SK-N-SH (cell line): Measurements from ENCODE around the gene ADAMTSL1. TPM values are rescaled to one million over a fixed set of nuclear protein-coding genes. Genes with fewer than 3 reads are reported as not detected.

Source experiments
- CTCF ChIA-PET: fragments of 300-600, 350-600 bp; formaldehyde crosslinking; extraction: SDS; loops from one replicate; lab custom pipeline; 2021; lab: Yijun Ruan, JAX
- POLR2A ChIA-PET: fragments of 350-600 bp; sonication (Branson Sonifier 250); formaldehyde crosslinking; extraction: SDS; loops from one replicate; lab custom pipeline; 2020; ENCODE audit warnings: antibody characterized with exemption, inconsistent platforms; lab: Yijun Ruan, JAX
- DNase-seq: peaks from one replicate; pipeline ENCODE4 v3.0.0; 2012
- H2AFZ ChIP-seq: fragments of 200-600 bp; sonication (generic); 2 replicates; pipeline ENCODE4 v1.8.1; 2016; ENCODE audit warnings: antibody characterized with exemption, mild to moderate bottlenecking, low read depth
- H3F3A ChIP-seq: fragments of 200-600 bp; sonication (generic); replicated peaks from 2 replicates; pipeline ENCODE3; 2016; ENCODE audit warnings: antibody characterized with exemption, mild to moderate bottlenecking; ENCODE audit not compliant: insufficient read depth
- H3K27ac ChIP-seq, 2 experiments: fragments of 200-500 bp in 1 of 2; fragments of 200-600 bp in 1 of 2; sonication (Bioruptor generic) in 1 of 2; sonication (generic), shearing (Covaris generic) in 1 of 2; 2 replicates each; pipeline versions ENCODE4 v1.5.1 to v1.6.1; 2014 to 2016; ENCODE audit warnings: low read depth in 2 of 2, inconsistent platforms in 1 of 2, low read length in 1 of 2, mild to moderate bottlenecking in 1 of 2, mixed read lengths in 1 of 2
- H3K27me3 ChIP-seq: fragments of 200-600 bp; sonication (generic), shearing (Covaris generic); 2 replicates; pipeline ENCODE4 v1.6.1; 2016; ENCODE audit warnings: mixed run types; ENCODE audit not compliant: insufficient read depth
- H3K36me3 ChIP-seq, 2 experiments: fragments of 200-500 bp in 1 of 2; fragments of 200-600 bp in 1 of 2; sonication (Bioruptor generic) in 1 of 2; sonication (generic) in 1 of 2; replicated peaks in 1 of 2; 2 replicates each; pipeline versions ENCODE3 to v1.5.1; 2014 to 2016; ENCODE audit warnings: low read length in 1 of 2, mild to moderate bottlenecking in 1 of 2; ENCODE audit not compliant: insufficient read depth in 2 of 2, control insufficient read depth in 1 of 2
- H3K4me1 ChIP-seq, 2 experiments: fragments of 200-500 bp in 1 of 2; fragments of 200-600 bp in 1 of 2; sonication (Bioruptor generic) in 1 of 2; sonication (generic), shearing (Covaris generic) in 1 of 2; 2 replicates each; pipeline versions ENCODE4 v1.5.1 to v1.6.1; 2014 to 2016; ENCODE audit warnings: low read depth in 1 of 2, low read length in 1 of 2, mixed run types in 1 of 2; ENCODE audit not compliant: insufficient read depth in 2 of 2, control insufficient read depth in 1 of 2
- H3K4me2 ChIP-seq: fragments of 200-600 bp; sonication (generic), shearing (Covaris generic); 2 replicates; pipeline ENCODE4 v1.6.1; 2017; ENCODE audit warnings: mixed run types
- H3K4me3 ChIP-seq, 2 experiments: fragments of 200-500 bp in 1 of 2; fragments of 200-600 bp in 1 of 2; sonication (Bioruptor generic) in 1 of 2; sonication (generic), shearing (Covaris generic) in 1 of 2; 2 replicates each; pipeline versions ENCODE4 v1.5.1 to v1.8.1; 2014 to 2016; ENCODE audit warnings: low read depth in 2 of 2, inconsistent platforms in 1 of 2, low read length in 1 of 2, mild to moderate bottlenecking in 1 of 2, mixed read lengths in 1 of 2, moderate library complexity in 1 of 2
- H3K79me2 ChIP-seq: fragments of 200-600 bp; sonication (generic); 2 replicates; pipeline ENCODE4 v1.8.1; 2017; ENCODE audit warnings: mild to moderate bottlenecking; ENCODE audit not compliant: insufficient read depth
- H3K9ac ChIP-seq: fragments of 200-600 bp; sonication (generic); 2 replicates; pipeline ENCODE4 v1.6.1; 2017; ENCODE audit warnings: mixed run types
- H3K9me2 ChIP-seq: fragments of 200-600 bp; sonication (generic); 2 replicates; pipeline ENCODE4 v1.6.1; 2017; ENCODE audit warnings: mixed run types
- H3K9me3 ChIP-seq: fragments of 200-600 bp; sonication (generic); 2 replicates; pipeline ENCODE4 v1.6.1; 2017; ENCODE audit warnings: mixed run types, mild to moderate bottlenecking, moderate library complexity
- H4K20me1 ChIP-seq: fragments of 200-600 bp; sonication (generic); 2 replicates; pipeline ENCODE4 v1.6.1; 2017; ENCODE audit warnings: mild to moderate bottlenecking, mixed run types; ENCODE audit not compliant: insufficient read depth
- CHD2 ChIP-seq: fragments of 150-350 bp; IDR thresholded peaks from 2 replicates; pipeline ENCODE4 v1.6.1; 2018; ENCODE audit warnings: low read length; ENCODE audit not compliant: partially characterized antibody
- ELF1 ChIP-seq: IDR thresholded peaks from 2 replicates; pipeline ENCODE4 v1.4.0; 2012
- EP300 ChIP-seq, 2 experiments: IDR thresholded peaks; 2 replicates each; pipeline versions ENCODE4 v1.4.0 to v1.6.1; 2012; ENCODE audit warnings: borderline replicate concordance in 1 of 2, low read depth in 1 of 2, low read length in 1 of 2
- EZH2phosphoT487 ChIP-seq: fragments of 200-600 bp; sonication (generic); IDR thresholded peaks from 2 replicates; pipeline ENCODE4 v1.6.1; 2017; ENCODE audit warnings: low read depth, mixed run types, mild to moderate bottlenecking, antibody characterized with exemption, moderate library complexity, borderline replicate concordance
- FOSL2 ChIP-seq: IDR thresholded peaks from 2 replicates; pipeline ENCODE4 v1.4.0; 2012; ENCODE audit warnings: low read depth, mild to moderate bottlenecking, moderate library complexity, borderline replicate concordance
- FOXJ3 ChIP-seq: sonication (generic); formaldehyde crosslinking; IDR thresholded peaks from 2 replicates; pipeline ENCODE4 v1.5.1; 2020; ENCODE audit warnings: mild to moderate bottlenecking, missing genetic modification reagents
- GABPA ChIP-seq: IDR thresholded peaks from 2 replicates; pipeline ENCODE4 v1.4.0; 2012; ENCODE audit warnings: low read depth, mild to moderate bottlenecking
- JUND ChIP-seq: IDR thresholded peaks from 2 replicates; pipeline ENCODE4 v1.4.0; 2012
- MAX ChIP-seq: IDR thresholded peaks from 2 replicates; pipeline ENCODE4 v1.4.0; 2012; ENCODE audit warnings: low read depth
- MEF2A ChIP-seq: IDR thresholded peaks from 2 replicates; pipeline ENCODE4 v1.4.0; 2012; ENCODE audit warnings: low read depth, borderline replicate concordance
- MXI1 ChIP-seq: IDR thresholded peaks from 2 replicates; pipeline ENCODE4 v1.6.1; 2012; ENCODE audit warnings: mild to moderate bottlenecking, low read depth, low read length, improper control_type of control experiment
- NFIC ChIP-seq: IDR thresholded peaks from 2 replicates; pipeline ENCODE4 v1.4.0; 2012; ENCODE audit warnings: borderline replicate concordance
- PBX3 ChIP-seq: IDR thresholded peaks from 2 replicates; pipeline ENCODE4; 2012
- RAD21 ChIP-seq: IDR thresholded peaks from 2 replicates; pipeline ENCODE4 v1.6.1; 2012; ENCODE audit warnings: mild to moderate bottlenecking, low read length
- RCOR1 ChIP-seq: fragments of 150-350 bp; IDR thresholded peaks from 2 replicates; pipeline ENCODE4 v1.6.1; 2017; ENCODE audit warnings: antibody characterized with exemption, low read length
- RXRA ChIP-seq: IDR thresholded peaks from 2 replicates; pipeline ENCODE4 v1.4.0; 2012; ENCODE audit warnings: low read depth, mild to moderate bottlenecking, borderline replicate concordance
- SIN3A ChIP-seq: IDR thresholded peaks from 2 replicates; pipeline ENCODE4 v1.6.1; 2012; ENCODE audit warnings: low read depth, mild to moderate bottlenecking, low read length, moderate library complexity, borderline replicate concordance
- TCF12 ChIP-seq: IDR thresholded peaks from 2 replicates; pipeline ENCODE4 v1.4.0; 2012
- WGBS: methylation state at CpG from one replicate; pipeline ENCODE4 v1.1.6; 2017; ENCODE audit warnings: low lambda C conversion rate; 5-methylcytosine and 5-hydroxymethylcytosine counted together
- polyA plus RNA-seq, 3 experiments: library from polyadenylated mRNA; depleted of rRNA; stranded (reverse); fragments of >200 nt; gene quantifications; 2 replicates each; pipeline ENCODE4 v1.2.3, GENCODE V29; 2012
- TF ChIP-seq, protein P1 (sequence below): fragments of 150-350 bp; IDR thresholded peaks from 2 replicates; pipeline ENCODE4 v1.6.1; 2017; ENCODE audit warnings: antibody characterized with exemption, low read length, low read depth, borderline replicate concordance
- TF ChIP-seq, protein P2 (sequence below): fragments of 150-350 bp; IDR thresholded peaks from 2 replicates; pipeline ENCODE4 v1.6.1; 2016; ENCODE audit warnings: mild to moderate bottlenecking, low read depth, low read length
- TF ChIP-seq, protein P3 (sequence below): IDR thresholded peaks from 2 replicates; pipeline ENCODE4 v1.4.0; 2012; ENCODE audit warnings: low read depth, borderline replicate concordance

The ADAMTSL1 gene
- polyA plus RNA-seq, 1 of the 3 experiments (the other 2 are of a cell fraction), result 114 TPM

- TF ChIP-seq, protein P1, sequence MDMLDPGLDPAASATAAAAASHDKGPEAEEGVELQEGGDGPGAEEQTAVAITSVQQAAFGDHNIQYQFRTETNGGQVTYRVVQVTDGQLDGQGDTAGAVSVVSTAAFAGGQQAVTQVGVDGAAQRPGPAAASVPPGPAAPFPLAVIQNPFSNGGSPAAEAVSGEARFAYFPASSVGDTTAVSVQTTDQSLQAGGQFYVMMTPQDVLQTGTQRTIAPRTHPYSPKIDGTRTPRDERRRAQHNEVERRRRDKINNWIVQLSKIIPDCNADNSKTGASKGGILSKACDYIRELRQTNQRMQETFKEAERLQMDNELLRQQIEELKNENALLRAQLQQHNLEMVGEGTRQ, result no peak
- TF ChIP-seq MEF2A, result no peak
- TF ChIP-seq, all 33 proteins: peak for 0
Measured at GRCh38 chr9:18730241-18730640, 256.3 kb downstream of the ADAMTSL1 start (continued).

DNA sequence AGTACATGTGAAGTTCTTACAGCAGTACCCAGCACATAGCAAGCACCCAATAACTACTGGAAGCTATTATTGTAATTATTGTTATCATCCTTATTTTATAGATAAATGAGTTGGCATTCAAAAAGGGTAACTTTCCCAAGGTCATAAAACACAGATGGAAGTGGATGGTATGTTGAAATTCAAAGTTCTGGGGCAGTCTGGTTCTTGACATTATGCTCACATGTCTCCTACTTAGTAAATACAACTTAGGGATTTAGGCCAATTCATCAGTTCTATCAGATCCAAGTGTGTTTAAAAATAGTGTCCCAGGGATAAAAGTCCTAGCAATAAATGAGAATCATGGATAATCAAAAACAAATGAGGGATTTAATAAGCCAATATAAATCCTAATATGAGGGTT, 265.2 kb downstream of the ADAMTSL1 start:
- no peaks in the 10 kb centered on the region for H3K9me3 ChIP-seq
- CTCF ChIA-PET, result interaction anchor here (0.8 to 1.1 kb wide), 3 partner anchors 12 to 26 kb away, joined by 3 read pairs; no protein-coding TSS in a partner anchor
- no peaks in the 10 kb centered on the region for H4K20me1 ChIP-seq
- TF ChIP-seq RAD21, result no peak
- TF ChIP-seq MXI1, result no peak
- no peak for TF ChIP-seq NFIC
- no peak for TF ChIP-seq JUND
- TF ChIP-seq GABPA, result no peak
- TF ChIP-seq, protein P2, sequence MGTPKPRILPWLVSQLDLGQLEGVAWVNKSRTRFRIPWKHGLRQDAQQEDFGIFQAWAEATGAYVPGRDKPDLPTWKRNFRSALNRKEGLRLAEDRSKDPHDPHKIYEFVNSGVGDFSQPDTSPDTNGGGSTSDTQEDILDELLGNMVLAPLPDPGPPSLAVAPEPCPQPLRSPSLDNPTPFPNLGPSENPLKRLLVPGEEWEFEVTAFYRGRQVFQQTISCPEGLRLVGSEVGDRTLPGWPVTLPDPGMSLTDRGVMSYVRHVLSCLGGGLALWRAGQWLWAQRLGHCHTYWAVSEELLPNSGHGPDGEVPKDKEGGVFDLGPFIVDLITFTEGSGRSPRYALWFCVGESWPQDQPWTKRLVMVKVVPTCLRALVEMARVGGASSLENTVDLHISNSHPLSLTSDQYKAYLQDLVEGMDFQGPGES, result no peak
- no peak for TF ChIP-seq TCF12
- no peak for TF ChIP-seq FOXJ3 (CRISPR knock-in tag)
- TF ChIP-seq RXRA, result no peak
- TF ChIP-seq MAX, result no peak
- no peak for TF ChIP-seq ELF1
- TF ChIP-seq FOSL2, result no peak
- no peak for TF ChIP-seq CHD2
- TF ChIP-seq, all 33 proteins: peak for 0
- Histone ChIP-seq H3K9ac (no peak overlapping the region), H3K36me3 (peaks cover 0 to 47% of the 10 kb centered on the region in 2 experiments), H3K27me3 (no peaks in the 10 kb centered on the region), H3K27ac (no peak overlapping the region), H3K4me1 (no peaks in the 10 kb centered on the region), H3K4me3 (no peak overlapping the region), H3K9me2 (no peaks in the 10 kb centered on the region), H2AFZ (no peak overlapping the region), H3K79me2 (no peaks in the 10 kb centered on the region), H3F3A (no peaks in the 10 kb centered on the region), H3K4me2 (no peak overlapping the region)
- POLR2A ChIA-PET, result no interaction called here
- DNase-seq, result no peak

DNA sequence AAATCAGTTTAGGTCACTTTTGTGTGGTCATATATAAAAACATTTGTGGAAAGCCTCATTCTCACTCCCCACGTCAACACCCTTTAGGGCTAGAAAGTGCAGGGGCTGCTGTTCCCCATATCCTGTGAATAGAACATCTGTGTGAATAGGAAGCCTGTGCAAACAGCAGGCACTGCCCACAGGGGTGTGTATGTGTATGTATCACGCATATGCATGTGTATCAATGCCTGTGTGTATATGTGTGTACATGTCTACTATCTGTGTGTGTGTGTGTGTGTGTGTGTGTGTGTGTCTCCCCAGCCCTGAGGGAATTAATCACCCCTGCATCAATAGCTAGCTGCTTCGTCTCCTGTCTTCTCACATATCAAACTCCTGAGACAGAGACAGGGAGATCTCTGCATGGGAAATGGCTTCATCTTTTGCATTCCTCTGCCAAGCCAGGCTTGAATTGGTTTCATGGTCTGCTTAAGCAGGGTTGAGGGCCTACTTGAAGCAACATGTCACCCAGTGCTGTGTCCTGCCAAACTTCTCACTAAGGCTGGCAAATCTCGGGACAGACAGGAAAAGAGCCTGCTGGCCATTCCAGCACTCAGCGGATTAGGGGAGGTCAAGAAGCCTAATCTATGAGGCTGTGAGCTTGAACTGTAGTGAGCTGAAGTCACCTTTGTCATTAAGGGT, 265.8 kb downstream of the ADAMTSL1 start:
- no peak for DNase-seq
- Histone ChIP-seq H3K27ac (no peak overlapping the region), H3K4me3 (no peak overlapping the region), H3K9me2 (no peaks in the 10 kb centered on the region), H3F3A (no peaks in the 10 kb centered on the region), H3K9me3 (no peaks in the 10 kb centered on the region), H3K4me2 (no peak overlapping the region), H4K20me1 (no peaks in the 10 kb centered on the region), H3K9ac (no peak overlapping the region), H3K4me1 (no peaks in the 10 kb centered on the region), H3K36me3 (peaks cover 0 to 44% of the 10 kb centered on the region in 2 experiments), H2AFZ (no peak overlapping the region), H3K79me2 (no peaks in the 10 kb centered on the region), H3K27me3 (no peaks in the 10 kb centered on the region)
- POLR2A ChIA-PET, result no interaction called here
- 93% methylated on average over 5 of the region's 5 CpGs for WGBS
- CTCF ChIA-PET, result no interaction called here
- TF ChIP-seq, protein P2, result no peak
- no peak for TF ChIP-seq RCOR1
- TF ChIP-seq MAX, result no peak
- no peak for TF ChIP-seq SIN3A
- TF ChIP-seq FOXJ3 (CRISPR knock-in tag), result no peak
- no peak for TF ChIP-seq EZH2phosphoT487
- TF ChIP-seq, protein P3, sequence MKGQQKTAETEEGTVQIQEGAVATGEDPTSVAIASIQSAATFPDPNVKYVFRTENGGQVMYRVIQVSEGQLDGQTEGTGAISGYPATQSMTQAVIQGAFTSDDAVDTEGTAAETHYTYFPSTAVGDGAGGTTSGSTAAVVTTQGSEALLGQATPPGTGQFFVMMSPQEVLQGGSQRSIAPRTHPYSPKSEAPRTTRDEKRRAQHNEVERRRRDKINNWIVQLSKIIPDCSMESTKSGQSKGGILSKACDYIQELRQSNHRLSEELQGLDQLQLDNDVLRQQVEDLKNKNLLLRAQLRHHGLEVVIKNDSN, result no peak
- no peak for TF ChIP-seq EP300 (IDR thresholded peaks at IDR 0.05; ENCODE audit: borderline replicate concordance in 1 of 2, low read depth in 1 of 2, low read length in 1 of 2)
- TF ChIP-seq PBX3, result no peak
- TF ChIP-seq NFIC, result no peak
- no peak for TF ChIP-seq RAD21
